ENCODE data around the gene PLPP4. TPM values are rescaled to one million over a fixed set of nuclear protein-coding genes. Genes with fewer than 3 reads are reported as not detected.

The PLPP4 gene
- polyA plus RNA-seq, 1 of the 3 experiments (the other 2 are of a cell fraction), result 27.9 TPM

DNA sequence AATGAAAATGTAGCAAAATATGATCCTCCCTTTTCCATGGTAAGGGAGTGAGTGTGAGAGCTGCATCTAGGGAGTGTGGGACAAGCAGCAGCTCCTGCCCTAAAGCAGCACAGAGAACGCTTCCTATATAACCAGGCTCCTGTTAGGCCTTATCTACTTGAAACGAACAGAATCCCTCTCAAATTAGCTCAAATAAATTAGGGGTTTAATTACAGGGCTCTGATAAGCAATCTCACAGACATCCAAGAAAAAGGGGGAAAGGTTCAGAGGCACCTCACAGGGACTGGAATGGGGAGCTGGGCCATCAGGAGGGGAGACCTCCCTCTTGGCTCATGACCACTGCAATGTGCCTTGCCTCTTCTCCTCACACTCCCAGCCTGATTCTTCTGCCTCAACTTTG is 57.9 kb downstream of the PLPP4 start:
- Histone ChIP-seq H3K36me3 (replicated peaks in 1 of 2; ENCODE audit: control insufficient read depth in 1 of 2, insufficient read depth in 2 of 2, low read length in 1 of 2) (peaks cover 2 to 14% of the 10 kb centered on the region in 2 experiments), H3K9me3 (no peaks in the 10 kb centered on the region), H3K4me2 (no peak overlapping the region), H3F3A (replicated peaks; ENCODE audit: insufficient read depth) (peaks cover 4% of the 10 kb centered on the region), H3K4me3 (ENCODE audit: low read depth in 2 of 2, low read length in 1 of 2) (no peak overlapping the region), H2AFZ (ENCODE audit: low read depth) (no peak overlapping the region), H3K9me2 (no peaks in the 10 kb centered on the region), H3K27me3 (ENCODE audit: insufficient read depth) (no peaks in the 10 kb centered on the region), H3K9ac (no peak overlapping the region), H4K20me1 (ENCODE audit: insufficient read depth) (peaks cover 46% of the 10 kb centered on the region; the same call in 1 of the 2 replicates), H3K4me1 (ENCODE audit: control insufficient read depth in 1 of 2, insufficient read depth in 2 of 2, low read depth in 1 of 2, low read length in 1 of 2) (peaks cover 5 to 29% of the 10 kb centered on the region in 2 experiments; a peak in 3 of 4 replicates), H3K27ac (ENCODE audit: low read depth in 2 of 2, low read length in 1 of 2) (no peak overlapping the region), H3K79me2 (ENCODE audit: insufficient read depth) (peaks cover 96% of the 10 kb centered on the region)
- DNase-seq, result peak; percentile 20
- TF ChIP-seq GATA2 (CRISPR knock-in tag; IDR thresholded peaks at IDR 0.05), result peak; percentile 61; the same call in 1 of the 2 replicates
- TF ChIP-seq, protein P1, sequence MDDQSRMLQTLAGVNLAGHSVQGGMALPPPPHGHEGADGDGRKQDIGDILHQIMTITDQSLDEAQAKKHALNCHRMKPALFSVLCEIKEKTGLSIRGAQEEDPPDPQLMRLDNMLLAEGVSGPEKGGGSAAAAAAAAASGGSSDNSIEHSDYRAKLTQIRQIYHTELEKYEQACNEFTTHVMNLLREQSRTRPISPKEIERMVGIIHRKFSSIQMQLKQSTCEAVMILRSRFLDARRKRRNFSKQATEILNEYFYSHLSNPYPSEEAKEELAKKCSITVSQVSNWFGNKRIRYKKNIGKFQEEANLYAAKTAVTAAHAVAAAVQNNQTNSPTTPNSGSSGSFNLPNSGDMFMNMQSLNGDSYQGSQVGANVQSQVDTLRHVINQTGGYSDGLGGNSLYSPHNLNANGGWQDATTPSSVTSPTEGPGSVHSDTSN (IDR thresholded peaks at IDR 0.05), result no peak
- 90% methylated on average over 2 of the region's 2 CpGs for WGBS (ENCODE audit: low lambda C conversion rate)
- CTCF ChIA-PET, result interaction anchor here (0.9 to 1.5 kb wide), 4 partner anchors 11 to 221 kb away, joined by 3 to 4 read pairs (median 3); no protein-coding TSS in a partner anchor
- POLR2A ChIA-PET, result no interaction called here

DNA sequence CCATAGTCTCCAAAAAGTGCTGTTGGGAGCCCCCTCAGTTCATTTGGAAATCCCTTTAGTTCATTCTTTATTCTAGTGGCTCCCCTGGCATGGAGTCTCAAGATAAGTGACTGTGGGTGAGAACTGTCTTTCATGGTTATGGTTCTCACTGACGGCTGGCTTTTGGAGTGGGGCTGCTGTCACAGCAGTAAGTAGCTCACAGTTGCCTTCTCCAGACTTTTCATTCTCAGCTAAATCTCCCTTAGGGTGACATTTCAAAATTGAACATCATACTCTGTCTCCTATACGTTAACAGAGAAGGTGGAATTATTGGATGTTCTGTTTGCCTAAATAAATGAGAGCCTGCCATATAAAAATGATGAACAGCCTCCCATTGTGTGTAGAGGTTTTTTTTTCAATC is 58.7 kb downstream of the PLPP4 start:
- H3K4me2 ChIP-seq, result no peak overlapping the region
- POLR2A ChIA-PET, result no interaction called here
- H3K27me3 ChIP-seq (ENCODE audit: insufficient read depth), result no peaks in the 10 kb centered on the region
- H3K9ac ChIP-seq, result no peak overlapping the region
- peaks cover 92% of the 10 kb centered on the region for H3K79me2 ChIP-seq (ENCODE audit: insufficient read depth)
- peaks cover 38% of the 10 kb centered on the region; the same call in 1 of the 2 replicates for H4K20me1 ChIP-seq (ENCODE audit: insufficient read depth)
- peaks cover 5 to 29% of the 10 kb centered on the region in 2 experiments; a peak in 3 of 4 replicates for H3K4me1 ChIP-seq (ENCODE audit: control insufficient read depth in 1 of 2, insufficient read depth in 2 of 2, low read depth in 1 of 2, low read length in 1 of 2)
- CTCF ChIA-PET, result interaction anchor here (0.9 to 1.5 kb wide), 2 partner anchors 10 to 21 kb away, joined by 3 to 4 read pairs; no protein-coding TSS in a partner anchor
- H3K27ac ChIP-seq (ENCODE audit: low read depth in 2 of 2, low read length in 1 of 2), result no peak overlapping the region
- no peak overlapping the region for H3K4me3 ChIP-seq (ENCODE audit: low read depth in 2 of 2, low read length in 1 of 2)
- no peak for DNase-seq
- H3K9me3 ChIP-seq, result no peaks in the 10 kb centered on the region
- no peaks in the 10 kb centered on the region for H3K9me2 ChIP-seq
- peaks cover 4% of the 10 kb centered on the region for H3F3A ChIP-seq (replicated peaks; ENCODE audit: insufficient read depth)
- no peak for TF ChIP-seq GATA2 (CRISPR knock-in tag; IDR thresholded peaks at IDR 0.05)
- TF ChIP-seq TAF1 (IDR thresholded peaks at IDR 0.05; ENCODE audit: borderline replicate concordance, low read depth, low read length), result no peak
- no peak for TF ChIP-seq NRF1 (IDR thresholded peaks at IDR 0.05; ENCODE audit: low read depth, low read length)
- TF ChIP-seq CHD2 (IDR thresholded peaks at IDR 0.05; ENCODE audit: low read length, partially characterized antibody), result no peak
- TF ChIP-seq FOXJ3 (CRISPR knock-in tag; IDR thresholded peaks at IDR 0.05), result no peak
- TF ChIP-seq, protein P2, sequence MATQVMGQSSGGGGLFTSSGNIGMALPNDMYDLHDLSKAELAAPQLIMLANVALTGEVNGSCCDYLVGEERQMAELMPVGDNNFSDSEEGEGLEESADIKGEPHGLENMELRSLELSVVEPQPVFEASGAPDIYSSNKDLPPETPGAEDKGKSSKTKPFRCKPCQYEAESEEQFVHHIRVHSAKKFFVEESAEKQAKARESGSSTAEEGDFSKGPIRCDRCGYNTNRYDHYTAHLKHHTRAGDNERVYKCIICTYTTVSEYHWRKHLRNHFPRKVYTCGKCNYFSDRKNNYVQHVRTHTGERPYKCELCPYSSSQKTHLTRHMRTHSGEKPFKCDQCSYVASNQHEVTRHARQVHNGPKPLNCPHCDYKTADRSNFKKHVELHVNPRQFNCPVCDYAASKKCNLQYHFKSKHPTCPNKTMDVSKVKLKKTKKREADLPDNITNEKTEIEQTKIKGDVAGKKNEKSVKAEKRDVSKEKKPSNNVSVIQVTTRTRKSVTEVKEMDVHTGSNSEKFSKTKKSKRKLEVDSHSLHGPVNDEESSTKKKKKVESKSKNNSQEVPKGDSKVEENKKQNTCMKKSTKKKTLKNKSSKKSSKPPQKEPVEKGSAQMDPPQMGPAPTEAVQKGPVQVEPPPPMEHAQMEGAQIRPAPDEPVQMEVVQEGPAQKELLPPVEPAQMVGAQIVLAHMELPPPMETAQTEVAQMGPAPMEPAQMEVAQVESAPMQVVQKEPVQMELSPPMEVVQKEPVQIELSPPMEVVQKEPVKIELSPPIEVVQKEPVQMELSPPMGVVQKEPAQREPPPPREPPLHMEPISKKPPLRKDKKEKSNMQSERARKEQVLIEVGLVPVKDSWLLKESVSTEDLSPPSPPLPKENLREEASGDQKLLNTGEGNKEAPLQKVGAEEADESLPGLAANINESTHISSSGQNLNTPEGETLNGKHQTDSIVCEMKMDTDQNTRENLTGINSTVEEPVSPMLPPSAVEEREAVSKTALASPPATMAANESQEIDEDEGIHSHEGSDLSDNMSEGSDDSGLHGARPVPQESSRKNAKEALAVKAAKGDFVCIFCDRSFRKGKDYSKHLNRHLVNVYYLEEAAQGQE (IDR thresholded peaks at IDR 0.05; ENCODE audit: low read depth, low read length), result no peak
- TF ChIP-seq FOSL2 (IDR thresholded peaks at IDR 0.05; ENCODE audit: borderline replicate concordance, low read depth), result no peak
- H2AFZ ChIP-seq (ENCODE audit: low read depth), result no peak overlapping the region
- WGBS (ENCODE audit: low lambda C conversion rate), result 86% methylated on average over 2 of the region's 2 CpGs
- peaks cover 2 to 19% of the 10 kb centered on the region in 2 experiments for H3K36me3 ChIP-seq (replicated peaks in 1 of 2; ENCODE audit: control insufficient read depth in 1 of 2, insufficient read depth in 2 of 2, low read length in 1 of 2)

Data from SK-N-SH (cell line).